Pancreas (tissue), 10 donors: ENCODE data around the gene TPPP3. TPM values are rescaled to one million over a fixed set of nuclear protein-coding genes. Genes with fewer than 3 reads are reported as not detected.

Experiments
- ATAC-seq, 4 donors: fragments of 200-7000 bp; cut with Tn5 transposase; one replicate each; pipeline versions ENCODE4 v1.8.0 to v1.9.1; 2020; ENCODE audit warnings: mild to moderate bottlenecking in 4 of 4, moderate library complexity in 4 of 4
- DNase-seq, 6 donors: peaks; one replicate each; pipeline ENCODE4 v3.0.0-alpha.2; 2020
- FAIRE-seq: peaks from 2 replicates; lab custom pipeline; 2012; peaks lifted over from hg19 to GRCh38; lab: Jason Lieb, UNC
- H3K27ac ChIP-seq, 4 donors: fragments of 200-600 bp; sonication (generic); 1 replicate in 3 of 4; 2 replicates in 1 of 4; pipeline versions ENCODE4 v1.5.0 to v1.8.0; 2020
- H3K27me3 ChIP-seq, 4 donors: fragments of 200-600 bp; one replicate each; pipeline ENCODE4 v1.8.0; 2021
- H3K36me3 ChIP-seq, 3 donors: fragments of 200-600 bp; sonication (generic) in 1 of 3; one replicate each; pipeline versions ENCODE4 v1.5.0 to v1.8.0; 2020 to 2021
- H3K4me1 ChIP-seq, 3 donors: fragments of 200-600 bp; one replicate each; pipeline ENCODE4 v1.8.0; 2021
- H3K4me3 ChIP-seq, 4 donors: fragments of 200-600 bp; sonication (generic) in 2 of 4; one replicate each; pipeline versions ENCODE4 v1.5.0 to v1.8.0; 2020 to 2021
- H3K9me3 ChIP-seq, 4 donors: fragments of 200-600 bp; one replicate each; pipeline ENCODE4 v1.8.0; 2021
- WGBS, 2 donors: extraction: QIAGEN DNeasy Blood & Tissue Kit; methylation state at CpG; one replicate each; pipeline ENCODE4 v1.1.7; 2013; 5-methylcytosine and 5-hydroxymethylcytosine counted together
- intact Hi-C, 3 donors: fragments of 100-400 bp; cut with DNase I; formaldehyde crosslinking; loops; one replicate each; pipeline versions ENCODE4 v1.11.1 to v1.14.2; 2022
- polyA plus RNA-seq, 2 donors: library from polyadenylated mRNA; stranded (reverse); fragments of 200-250 nt; gene quantifications; one replicate each; pipeline ENCODE4 v1.2.3, GENCODE V29; 2013
- total RNA-seq, 6 donors: library from RNA; stranded (reverse); fragmentation: NEBNext Ultra II Directional in 4 of 6; extraction: Animal tissue kit (Norgen Biotek cat#: 25700) in 4 of 6; gene quantifications; one replicate each; pipeline versions ENCODE4 v1.2.1 to v1.2.4, GENCODE V29; 2021 to 2023
- TF ChIP-seq, protein P1 (sequence below), 4 donors: fragments of 200-600 bp; sonication (generic) in 3 of 4; IDR thresholded peaks; one replicate each; pipeline versions ENCODE4 v1.5.0 to v1.8.0; 2021; ENCODE audit warnings: antibody characterized with exemption in 4 of 4
- donor health status: healthy with polysubstance abuse.
- donor health status: DM: no; HTN: no; CAD: no; lungs with moderate emphysema.
- donor health status: DM: no; HTN: no; CAD: no.
- donor health status: control.
- donor health status: control.
- donor health status: Bipolar disorder and iron deficiency.
- donor health status: DM: yes; HTN: yes; CAD: no.
- donor health status: DM: no; HTN: no; CAD: no.
- donor health status: DM: no; HTN: no; CAD: no.
- donor health status: DM: yes; HTN: yes; CAD: no.

Gene TPPP3
- total and polyA plus RNA-seq, 8 donors = 4.5 to 76.2 (median 10.6) TPM

DNA sequence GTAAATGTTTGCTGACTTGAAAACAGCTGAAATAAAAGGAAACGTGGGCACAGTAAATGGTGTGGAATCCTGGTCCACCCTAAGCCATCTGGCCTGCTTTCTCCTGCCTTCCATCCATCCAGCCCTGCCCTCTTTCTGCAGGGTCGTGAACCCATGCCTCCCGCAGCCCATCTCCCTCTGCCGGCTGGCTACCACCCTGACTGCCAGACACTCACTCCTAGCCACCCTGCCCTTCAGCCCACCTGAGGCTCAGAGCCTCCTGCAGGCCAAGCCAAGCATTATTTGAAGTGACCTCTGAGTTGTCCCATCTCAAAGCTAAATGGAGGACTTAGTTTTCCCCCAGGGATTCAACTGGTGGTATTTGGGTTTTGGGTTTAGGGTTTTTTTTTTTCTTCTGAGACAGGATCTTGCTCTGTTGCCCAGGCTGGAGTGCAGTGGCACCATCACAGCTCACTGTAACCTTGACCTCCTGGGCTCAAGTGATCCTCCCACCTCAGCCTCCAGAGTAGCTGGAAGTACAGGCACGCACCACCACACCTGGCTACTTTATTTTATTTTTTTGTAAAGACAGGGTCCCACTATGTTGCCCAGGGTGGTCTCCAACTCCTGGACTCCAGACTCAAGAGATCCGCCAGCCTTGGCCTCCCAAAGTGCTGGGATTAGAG, 14.6 kb upstream of the TPPP3 start:
- 81 to 86% methylated on average over 6 of the region's 6 CpGs for WGBS, 2 donors
- TF ChIP-seq, protein P1, sequence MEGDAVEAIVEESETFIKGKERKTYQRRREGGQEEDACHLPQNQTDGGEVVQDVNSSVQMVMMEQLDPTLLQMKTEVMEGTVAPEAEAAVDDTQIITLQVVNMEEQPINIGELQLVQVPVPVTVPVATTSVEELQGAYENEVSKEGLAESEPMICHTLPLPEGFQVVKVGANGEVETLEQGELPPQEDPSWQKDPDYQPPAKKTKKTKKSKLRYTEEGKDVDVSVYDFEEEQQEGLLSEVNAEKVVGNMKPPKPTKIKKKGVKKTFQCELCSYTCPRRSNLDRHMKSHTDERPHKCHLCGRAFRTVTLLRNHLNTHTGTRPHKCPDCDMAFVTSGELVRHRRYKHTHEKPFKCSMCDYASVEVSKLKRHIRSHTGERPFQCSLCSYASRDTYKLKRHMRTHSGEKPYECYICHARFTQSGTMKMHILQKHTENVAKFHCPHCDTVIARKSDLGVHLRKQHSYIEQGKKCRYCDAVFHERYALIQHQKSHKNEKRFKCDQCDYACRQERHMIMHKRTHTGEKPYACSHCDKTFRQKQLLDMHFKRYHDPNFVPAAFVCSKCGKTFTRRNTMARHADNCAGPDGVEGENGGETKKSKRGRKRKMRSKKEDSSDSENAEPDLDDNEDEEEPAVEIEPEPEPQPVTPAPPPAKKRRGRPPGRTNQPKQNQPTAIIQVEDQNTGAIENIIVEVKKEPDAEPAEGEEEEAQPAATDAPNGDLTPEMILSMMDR (IDR thresholded peaks at IDR 0.05) = no peak
- no peak for DNase-seq
- no peaks in the 10 kb centered on the region for H3K36me3 ChIP-seq
- H3K27me3 ChIP-seq = no peaks in the 10 kb centered on the region
- H3K4me1 ChIP-seq = peaks cover 9 to 16% (median 14%) of the 10 kb centered on the region in 3 donors
- ATAC-seq = no peak
- no peak overlapping the region for H3K4me3 ChIP-seq
- no peaks in the 10 kb centered on the region for H3K9me3 ChIP-seq
- no peak overlapping the region for H3K27ac ChIP-seq
- FAIRE-seq = no peak
- intact Hi-C loops = no loop called here

DNA sequence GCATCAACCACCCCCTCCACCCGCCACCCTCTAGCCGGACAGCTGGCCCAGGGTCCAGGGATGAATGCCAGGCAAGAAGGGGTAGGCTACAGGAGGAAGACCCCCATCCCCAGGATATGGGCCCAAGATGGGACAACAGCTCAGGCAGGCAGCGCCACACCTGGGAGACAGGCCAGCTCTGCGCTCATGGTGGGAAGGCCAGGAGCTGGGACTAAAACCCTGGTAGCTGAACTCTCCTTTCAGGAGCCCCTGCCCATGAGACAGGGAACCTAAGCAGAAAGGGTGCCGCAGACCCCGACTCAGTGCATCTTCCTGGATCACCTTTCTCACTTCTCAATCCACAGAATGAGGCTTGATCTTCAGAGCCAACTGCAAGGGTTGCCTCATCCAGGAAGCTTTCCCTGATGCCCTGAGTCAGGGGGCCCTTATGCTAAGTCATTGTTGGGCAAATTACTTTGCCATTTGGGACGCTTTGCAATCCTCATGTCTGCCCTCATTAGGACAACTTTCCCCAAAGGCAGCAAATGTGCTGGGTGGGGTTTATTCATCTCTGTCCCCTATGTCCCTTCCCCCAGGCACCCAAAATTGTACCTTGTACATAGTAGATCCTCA, 14.0 kb upstream of the TPPP3 start:
- H3K27me3 ChIP-seq = no peaks in the 10 kb centered on the region
- no peak overlapping the region for H3K27ac ChIP-seq
- no peak for FAIRE-seq
- TF ChIP-seq, protein P1 (IDR thresholded peaks at IDR 0.05) = no peak
- peaks cover 9 to 16% (median 14%) of the 10 kb centered on the region in 3 donors for H3K4me1 ChIP-seq
- no peak for ATAC-seq
- 90 to 95% methylated on average over 7 of the region's 7 CpGs for WGBS, 2 donors
- H3K9me3 ChIP-seq = no peaks in the 10 kb centered on the region
- H3K4me3 ChIP-seq = no peak overlapping the region
- intact Hi-C loops = no loop called here
- H3K36me3 ChIP-seq = no peaks in the 10 kb centered on the region
- DNase-seq = peak in 1 of 6 donors; percentile 45

DNA sequence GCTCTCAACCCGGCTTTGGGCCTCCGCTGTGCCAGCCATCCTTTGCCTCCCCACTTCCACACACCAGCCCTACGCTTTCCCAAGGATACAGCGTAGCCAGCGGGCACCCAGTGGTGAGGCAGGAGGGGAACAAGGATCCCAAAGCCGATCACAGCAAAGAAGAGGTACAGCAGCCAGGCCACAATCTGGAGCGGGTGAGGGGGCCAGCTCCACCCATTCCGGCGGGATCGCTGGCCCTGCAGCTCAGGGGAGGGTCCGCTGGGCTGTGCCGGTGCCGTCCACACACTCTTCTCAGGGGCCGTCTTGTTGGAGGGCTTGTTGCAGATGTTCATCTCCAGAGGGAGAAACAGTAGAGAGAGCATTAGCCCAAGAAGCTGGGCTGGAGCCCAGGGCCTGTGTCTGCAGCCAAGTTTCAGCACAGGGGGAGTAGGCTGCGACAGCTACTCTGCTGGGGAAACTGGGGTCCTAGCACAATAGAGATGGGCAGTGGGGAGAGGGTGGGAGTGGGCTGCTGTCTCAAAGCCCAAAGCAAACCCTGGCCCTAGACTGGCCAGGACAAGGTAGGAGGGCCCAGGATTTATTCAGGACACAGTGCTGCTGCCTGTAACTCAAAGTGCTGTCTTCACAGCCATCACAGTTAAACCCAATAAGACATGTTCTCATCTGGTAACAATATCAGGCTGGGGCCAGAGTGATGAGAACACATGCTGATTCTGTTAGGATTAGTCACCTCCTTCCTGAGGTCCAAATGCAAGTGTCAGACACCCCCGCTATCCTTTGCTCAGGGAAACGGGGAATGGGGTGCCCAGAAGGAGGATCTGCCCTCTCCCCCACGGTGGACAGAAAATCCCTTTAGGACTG, 13.0 kb upstream of the TPPP3 start:
- FAIRE-seq (no peak), DNase-seq (peak in 1 of 6 donors; percentile 31), ATAC-seq (no peak)
- no peaks in the 10 kb centered on the region for H3K27me3 ChIP-seq
- WGBS, 2 donors = 85 to 86% methylated on average over 17 to 18 of the region's 18 CpGs
- H3K4me1 ChIP-seq = peaks cover 9 to 16% (median 14%) of the 10 kb centered on the region in 3 donors
- H3K36me3 ChIP-seq = no peaks in the 10 kb centered on the region
- TF ChIP-seq, protein P1 (IDR thresholded peaks at IDR 0.05) = no peak
- H3K27ac ChIP-seq = peak overlapping the region in 2 of 4 donors; percentile 8 to 88
- intact Hi-C loops = no loop called here
- H3K9me3 ChIP-seq = no peaks in the 10 kb centered on the region
- H3K4me3 ChIP-seq = no peak overlapping the region

DNA sequence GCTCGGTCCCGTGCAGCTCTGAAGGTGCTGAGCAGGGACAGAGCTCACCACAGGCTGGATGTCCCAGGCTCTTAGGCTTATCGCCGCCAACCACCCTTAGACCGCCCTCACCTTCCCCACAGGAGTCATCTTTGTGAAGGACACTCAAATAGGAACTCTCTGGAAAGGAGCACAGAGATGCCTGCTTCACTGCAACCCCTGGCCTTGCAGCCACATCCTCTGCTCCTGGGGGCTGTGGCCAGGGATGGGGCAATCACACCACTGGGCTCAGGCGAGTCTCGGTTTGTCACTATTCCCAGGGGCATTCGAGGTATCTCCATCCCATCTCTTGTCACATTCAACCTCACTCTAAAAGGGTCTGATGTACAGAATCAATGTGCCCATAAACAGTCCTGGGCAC, 12.0 kb upstream of the TPPP3 start:
- no peak for FAIRE-seq
- WGBS, 2 donors = 85 to 87% methylated on average over 8 of the region's 8 CpGs
- no peak for DNase-seq
- intact Hi-C loops = no loop called here
- Histone ChIP-seq H3K4me3 (no peak overlapping the region), H3K4me1 (peaks cover 9 to 16% (median 14%) of the 10 kb centered on the region in 3 donors), H3K27me3 (no peaks in the 10 kb centered on the region), H3K36me3 (no peaks in the 10 kb centered on the region), H3K27ac (peak overlapping the region; percentile 50 to 91 (median 80)), H3K9me3 (no peaks in the 10 kb centered on the region)
- TF ChIP-seq, protein P1 (IDR thresholded peaks at IDR 0.05) = no peak
- no peak for ATAC-seq
